Body of pancreas (tissue), 4 donors: ENCODE data around the gene NR3C1.

Source experiments
- POLR2A ChIP-seq, 3 donors: fragments of 450-650 bp; IDR thresholded peaks; one replicate each; pipeline ENCODE4 v1.6.1; 2016; ENCODE audit warnings: antibody characterized with exemption in 3 of 3, mild to moderate bottlenecking in 2 of 3
- TF ChIP-seq, protein P1 (sequence below), 7 experiments: fragments of 450-650 bp in 4 of 7; fragments of 200-600 bp in 3 of 7; sonication (generic) in 3 of 7; IDR thresholded peaks; one replicate each; pipeline ENCODE4 v1.5.1; 2016 to 2019; ENCODE audit warnings: antibody characterized with exemption in 7 of 7

DNA sequence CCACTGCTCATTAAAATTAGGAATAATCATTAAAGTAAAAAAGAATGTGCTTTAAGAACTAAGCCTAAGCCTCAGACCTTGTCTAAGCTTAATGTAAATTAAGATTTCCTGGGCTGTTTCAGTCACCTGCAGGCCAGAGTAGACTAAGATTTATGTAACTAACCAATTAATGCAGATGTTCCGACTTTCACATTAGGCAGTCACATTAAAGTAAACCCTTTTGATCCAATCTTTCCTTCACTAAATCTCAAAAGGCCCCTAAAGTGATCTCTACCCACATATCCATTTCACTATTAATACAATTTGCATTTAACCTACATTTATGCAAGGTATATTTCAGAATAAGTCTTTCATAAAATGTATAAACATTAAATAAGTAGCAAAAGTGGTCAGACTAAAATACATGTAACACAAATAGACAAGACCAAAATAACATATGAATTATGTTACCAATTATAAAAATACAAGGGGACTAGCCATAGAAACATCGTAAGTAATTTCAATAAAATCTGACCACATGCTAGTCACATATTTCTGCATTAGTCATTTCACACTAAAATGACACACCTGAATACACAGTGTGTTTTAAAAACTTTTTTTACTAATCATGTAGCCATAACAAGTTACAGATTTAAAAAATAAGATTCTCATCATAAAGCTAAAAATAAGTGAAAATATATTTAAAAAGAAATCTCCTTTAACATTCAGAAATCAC, 7.7 kb downstream of the NR3C1 start:
- TF ChIP-seq, protein P1, sequence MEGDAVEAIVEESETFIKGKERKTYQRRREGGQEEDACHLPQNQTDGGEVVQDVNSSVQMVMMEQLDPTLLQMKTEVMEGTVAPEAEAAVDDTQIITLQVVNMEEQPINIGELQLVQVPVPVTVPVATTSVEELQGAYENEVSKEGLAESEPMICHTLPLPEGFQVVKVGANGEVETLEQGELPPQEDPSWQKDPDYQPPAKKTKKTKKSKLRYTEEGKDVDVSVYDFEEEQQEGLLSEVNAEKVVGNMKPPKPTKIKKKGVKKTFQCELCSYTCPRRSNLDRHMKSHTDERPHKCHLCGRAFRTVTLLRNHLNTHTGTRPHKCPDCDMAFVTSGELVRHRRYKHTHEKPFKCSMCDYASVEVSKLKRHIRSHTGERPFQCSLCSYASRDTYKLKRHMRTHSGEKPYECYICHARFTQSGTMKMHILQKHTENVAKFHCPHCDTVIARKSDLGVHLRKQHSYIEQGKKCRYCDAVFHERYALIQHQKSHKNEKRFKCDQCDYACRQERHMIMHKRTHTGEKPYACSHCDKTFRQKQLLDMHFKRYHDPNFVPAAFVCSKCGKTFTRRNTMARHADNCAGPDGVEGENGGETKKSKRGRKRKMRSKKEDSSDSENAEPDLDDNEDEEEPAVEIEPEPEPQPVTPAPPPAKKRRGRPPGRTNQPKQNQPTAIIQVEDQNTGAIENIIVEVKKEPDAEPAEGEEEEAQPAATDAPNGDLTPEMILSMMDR (IDR thresholded peaks at IDR 0.05): no peak
- TF ChIP-seq POLR2A (IDR thresholded peaks at IDR 0.05): no peak
